A549 (cell line): ENCODE measurements around the gene GNB1L. TPM values are rescaled to one million over a fixed set of nuclear protein-coding genes. Genes with fewer than 3 reads are reported as not detected.

ENCODE experiments used
- ATAC-seq, 2 experiments: fragments of 200-7000 bp in 1 of 2; fragments of >200 bp in 1 of 2; cut with Nextera tagmentation in 1 of 2; cut with Tn5 transposase in 1 of 2; 3 replicates each; pipeline versions ENCODE4 v1.8.0 to v1.9.1; 2018 to 2020; ENCODE audit warnings: mild to moderate bottlenecking in 1 of 2, moderate library complexity in 1 of 2
- CTCF ChIA-PET: fragments of 300-600 bp; sonication (Branson Sonifier 250); formaldehyde crosslinking; extraction: SDS; loops from one replicate; lab custom pipeline; 2021; ENCODE audit warnings: antibody characterized with exemption, inconsistent platforms; lab: Yijun Ruan, JAX
- POLR2A ChIA-PET: fragments of 350-600 bp; formaldehyde crosslinking; extraction: SDS; loops from one replicate; lab custom pipeline; 2021; ENCODE audit warnings: antibody characterized with exemption, inconsistent platforms; lab: Yijun Ruan, JAX
- DNase-seq, 2 experiments: peaks; one replicate each; pipeline versions ENCODE4 v3.0.0 to v3.0.0-alpha.2; 2011 to 2016; ENCODE audit warnings: low read depth in 1 of 2, low spot score in 1 of 2
- FAIRE-seq: peaks from 2 replicates; lab custom pipeline; 2011; peaks lifted over from hg19 to GRCh38; lab: Jason Lieb, UNC
- H3K27ac ChIP-seq, 2 experiments: fragments of >200 bp; sonication (Bioruptor Twin); formaldehyde crosslinking; 3 replicates each; pipeline ENCODE4 v1.5.1; 2016 to 2017
- H3K4me1 ChIP-seq: fragments of >200 bp; sonication (Bioruptor Twin); formaldehyde crosslinking; 3 replicates; pipeline ENCODE4 v1.6.1; 2016
- H3K4me2 ChIP-seq: fragments of >200 bp; sonication (Bioruptor Twin); formaldehyde crosslinking; 3 replicates; pipeline ENCODE4 v1.6.1; 2016
- H3K4me3 ChIP-seq: fragments of >200 bp; sonication (Bioruptor Twin); formaldehyde crosslinking; 3 replicates; pipeline ENCODE4 v1.5.1; 2016
- H3K9me3 ChIP-seq: fragments of >200 bp; sonication (Bioruptor Twin); formaldehyde crosslinking; 3 replicates; pipeline ENCODE4 v1.6.1; 2016
- BCL3 ChIP-seq: fragments of >200 bp; sonication (Bioruptor Twin); formaldehyde crosslinking; IDR thresholded peaks from 3 replicates; pipeline ENCODE4 v1.6.1; 2016
- EHMT2 ChIP-seq: fragments of 200-600 bp; sonication (generic); IDR thresholded peaks from 2 replicates; pipeline ENCODE4 v1.6.1; 2016; ENCODE audit warnings: antibody characterized with exemption, low read depth, mild to moderate bottlenecking, moderate library complexity
- ELK1 ChIP-seq: fragments of 150-350 bp; IDR thresholded peaks from 2 replicates; pipeline ENCODE4 v1.6.1; 2014; ENCODE audit warnings: low read depth, mild to moderate bottlenecking, low read length
- FOSB ChIP-seq: fragments of 250-450 bp; sonication (Bioruptor Pico); IDR thresholded peaks from 2 replicates; pipeline ENCODE4 v1.5.0; 2020; ENCODE audit warnings: mild to moderate bottlenecking, moderate library complexity
- FOSL2 ChIP-seq, 2 experiments: fragments of 450-650 bp in 1 of 2; fragments of >200 bp in 1 of 2; sonication (Bioruptor Twin) in 1 of 2; formaldehyde crosslinking; IDR thresholded peaks; 2 replicates each; pipeline versions ENCODE4 v1.5.0 to v1.6.1; 2016 to 2020; ENCODE audit warnings: mild to moderate bottlenecking in 1 of 2, moderate library complexity in 1 of 2
- FOXS1 ChIP-seq: fragments of 250-450 bp; sonication (Bioruptor Pico); IDR thresholded peaks from 2 replicates; pipeline ENCODE4 v1.5.0; 2020; ENCODE audit warnings: mild to moderate bottlenecking, moderate library complexity
- HDAC2 ChIP-seq: fragments of 200-600 bp; sonication (generic); IDR thresholded peaks from 2 replicates; pipeline ENCODE4 v1.6.1; 2016
- HES2 ChIP-seq: fragments of >200 bp; sonication (Bioruptor Twin); formaldehyde crosslinking; IDR thresholded peaks from 2 replicates; pipeline ENCODE4 v1.6.1; 2016
- HEYL ChIP-seq: fragments of 250-450 bp; sonication (Bioruptor Pico); IDR thresholded peaks from 2 replicates; pipeline ENCODE4 v1.8.0; 2021; ENCODE audit warnings: mild to moderate bottlenecking, moderate library complexity
- JUN ChIP-seq, 2 experiments: fragments of >200 bp; sonication (Bioruptor Twin); formaldehyde crosslinking; IDR thresholded peaks; 2 replicates in 1 of 2; 3 replicates in 1 of 2; pipeline ENCODE4 v1.6.1; 2016 to 2017
- KDM5A ChIP-seq: fragments of 200-600 bp; sonication (generic); IDR thresholded peaks from 2 replicates; pipeline ENCODE4 v1.6.1; 2016; ENCODE audit warnings: antibody characterized with exemption, mild to moderate bottlenecking
- MAX ChIP-seq: IDR thresholded peaks from 2 replicates; pipeline ENCODE4 v1.6.1; 2012
- MAZ ChIP-seq: fragments of 150-350 bp; IDR thresholded peaks from 2 replicates; pipeline ENCODE4 v1.6.1; 2014; ENCODE audit warnings: antibody characterized with exemption, low read depth, low read length, borderline replicate concordance
- MYC ChIP-seq: IDR thresholded peaks from 2 replicates; pipeline ENCODE4 v1.6.1; 2012; ENCODE audit warnings: mild to moderate bottlenecking, inconsistent platforms, low read length, improper control_type of control experiment, borderline replicate concordance
- POLR2A ChIP-seq: IDR thresholded peaks from 2 replicates; pipeline ENCODE4 v1.6.1; 2012; ENCODE audit warnings: mild to moderate bottlenecking, low read length
- POLR2AphosphoS2 ChIP-seq: conservative IDR thresholded peaks from 2 replicates; pipeline ENCODE4 v1.6.1; 2012; ENCODE audit warnings: low read length, improper control_type of control experiment, inconsistent platforms
- RAD21 ChIP-seq, 2 experiments: fragments of >200 bp in 1 of 2; sonication (Bioruptor Twin) in 1 of 2; formaldehyde crosslinking in 1 of 2; IDR thresholded peaks in 1 of 2; conservative IDR thresholded peaks in 1 of 2; 2 replicates in 1 of 2; 3 replicates in 1 of 2; pipeline ENCODE4 v1.6.1; 2012 to 2018; ENCODE audit warnings: inconsistent platforms in 1 of 2
- RARB ChIP-seq: fragments of 250-450 bp; sonication (Bioruptor Pico); IDR thresholded peaks from 2 replicates; pipeline ENCODE4 v1.8.0; 2021; ENCODE audit warnings: mild to moderate bottlenecking, moderate library complexity
- SMC3 ChIP-seq: fragments of >200 bp; sonication (Bioruptor Twin); formaldehyde crosslinking; IDR thresholded peaks from 3 replicates; pipeline ENCODE4 v1.6.1; 2018; ENCODE audit warnings: inconsistent platforms
- SREBF2 ChIP-seq: fragments of 450-650 bp; IDR thresholded peaks from 2 replicates; pipeline ENCODE4 v1.6.1; 2014; ENCODE audit warnings: mild to moderate bottlenecking, moderate library complexity
- TP53 ChIP-seq: fragments of 250-450 bp; sonication (Bioruptor Pico); IDR thresholded peaks from 2 replicates; pipeline ENCODE4 v1.5.0; 2021; ENCODE audit warnings: mild to moderate bottlenecking, moderate library complexity
- ZNF302 ChIP-seq: fragments of 250-450 bp; sonication (Bioruptor Pico); IDR thresholded peaks from 2 replicates; pipeline ENCODE4 v1.9.0; 2021; ENCODE audit warnings: inconsistent platforms, mild to moderate bottlenecking, moderate library complexity
- ZSCAN20 ChIP-seq: fragments of 250-450 bp; sonication (Bioruptor Pico); IDR thresholded peaks from 2 replicates; pipeline ENCODE4 v1.8.0; 2022; ENCODE audit warnings: mild to moderate bottlenecking, moderate library complexity
- WGBS: methylation state at CpG from one replicate; pipeline ENCODE4 v1.1.6; 2017; ENCODE audit errors: missing lambda C conversion rate; 5-methylcytosine and 5-hydroxymethylcytosine counted together
- polyA plus RNA-seq, 4 experiments: library from polyadenylated mRNA; depleted of rRNA in 3 of 4; stranded (reverse); fragments of >200 nt; fragmentation: RNase III in 1 of 4; extraction: RNeasy Plus Mini Kit Qiagen cat#74134 plus additional on column Dnase treatment in 1 of 4; gene quantifications; 2 replicates in 3 of 4; 3 replicates in 1 of 4; pipeline ENCODE4 v1.2.3, GENCODE V29; 2011 to 2017
- TF ChIP-seq, protein P1 (sequence below): fragments of 250-450 bp; sonication (Bioruptor Pico); IDR thresholded peaks from 2 replicates; pipeline ENCODE4 v1.5.0; 2020; ENCODE audit warnings: low read depth, mild to moderate bottlenecking, moderate library complexity

Gene GNB1L
- polyA plus RNA-seq, 2 of the 4 experiments (the other 2 are of a cell fraction): 1.8 to 10.3 TPM

DNA sequence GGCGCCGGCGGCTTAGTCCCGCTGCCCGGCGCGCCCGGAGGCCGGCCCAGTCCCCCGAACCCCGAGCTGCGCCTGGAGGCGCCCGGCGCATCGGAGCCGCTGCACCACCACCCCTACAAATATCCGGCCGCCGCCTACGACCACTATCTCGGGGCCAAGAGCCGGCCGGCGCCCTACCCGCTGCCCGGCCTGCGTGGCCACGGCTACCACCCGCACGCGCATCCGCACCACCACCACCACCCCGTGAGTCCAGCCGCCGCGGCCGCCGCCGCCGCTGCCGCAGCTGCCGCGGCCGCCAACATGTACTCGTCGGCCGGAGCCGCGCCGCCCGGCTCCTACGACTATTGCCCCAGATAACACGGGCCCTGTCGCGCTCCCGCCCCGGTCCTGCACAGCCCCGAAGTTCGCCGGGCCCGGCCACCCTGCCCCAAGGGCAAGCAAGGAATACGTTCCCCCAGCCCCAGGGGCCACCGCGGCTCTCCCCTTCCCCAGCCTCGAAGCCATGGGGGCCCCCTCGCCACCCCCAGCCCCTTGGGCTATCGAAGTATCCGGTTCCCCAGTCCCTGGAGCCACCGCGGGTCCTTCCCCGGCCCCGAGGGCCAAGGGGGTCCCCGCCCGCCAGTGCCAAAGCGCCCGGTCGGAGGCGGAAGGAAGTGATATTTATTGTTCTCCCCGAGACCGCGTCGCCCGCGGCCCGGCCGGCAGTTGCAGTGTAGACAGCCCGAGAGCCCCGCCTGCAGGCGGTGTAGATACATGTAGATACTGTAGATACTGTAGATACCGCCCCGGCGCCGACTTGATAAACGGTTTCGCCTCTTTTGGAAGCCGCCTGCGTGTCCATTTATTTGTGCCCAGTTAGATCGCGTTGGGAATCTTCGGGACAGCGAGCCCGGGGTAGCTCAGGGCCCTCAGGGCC is 87.9 kb downstream of the GNB1L start:
- ATAC-seq: no peak
- Histone ChIP-seq H3K27ac (no peak overlapping the region), H3K9me3 (no peaks in the 10 kb centered on the region), H3K4me3 (no peak overlapping the region), H3K4me1 (no peaks in the 10 kb centered on the region), H3K4me2 (no peak overlapping the region)
- FAIRE-seq: no peak
- TF ChIP-seq RAD21 (conservative IDR thresholded peaks at IDR 0.05 in 1 of 2, IDR thresholded peaks at IDR 0.05 in 1 of 2) (no peak), POLR2AphosphoS2 (no peak), HES2 (no peak), POLR2A (no peak), MAZ (no peak), ELK1 (no peak), KDM5A (no peak), SMC3 (no peak), TP53 (no peak), EHMT2 (no peak), JUN (IDR thresholded peaks at IDR 0.05) (no peak), HDAC2 (no peak)
- ChIA-PET POLR2A (no interaction called here), CTCF (no interaction called here)
- 94% methylated on average over 69 of the region's 103 CpGs for WGBS
- no peak for DNase-seq

DNA sequence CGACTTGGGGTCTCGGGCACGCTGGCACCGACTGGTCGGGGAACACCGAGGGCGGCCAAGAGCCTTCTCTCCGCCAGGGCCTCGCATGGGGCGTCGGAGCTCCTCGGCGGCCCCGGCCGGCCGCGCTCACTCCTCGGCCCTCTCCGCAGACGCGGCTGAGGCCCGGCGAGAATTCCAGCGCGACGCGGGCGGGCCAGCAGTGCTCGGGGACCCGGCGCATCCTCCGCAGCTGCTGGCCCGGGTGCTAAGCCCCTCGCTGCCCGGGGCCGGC is 88.5 kb downstream of the GNB1L start:
- ChIA-PET CTCF (no interaction called here), POLR2A (no interaction called here)
- WGBS: over 99% methylated on average over 22 of the region's 36 CpGs
- Histone ChIP-seq H3K4me3 (no peak overlapping the region), H3K4me1 (no peaks in the 10 kb centered on the region; the same call in 2 of the 3 replicates), H3K9me3 (no peaks in the 10 kb centered on the region), H3K27ac (no peak overlapping the region), H3K4me2 (no peak overlapping the region)
- ATAC-seq (no peak), DNase-seq (no peak), FAIRE-seq (no peak)
- TF ChIP-seq ZSCAN20 (CRISPR knock-in tag): no peak
- TF ChIP-seq SREBF2: no peak
- no peak for TF ChIP-seq TP53
- TF ChIP-seq FOXS1 (CRISPR knock-in tag): no peak
- no peak for TF ChIP-seq EHMT2
- TF ChIP-seq MYC: no peak
- TF ChIP-seq RARB: no peak
- TF ChIP-seq, protein P1, sequence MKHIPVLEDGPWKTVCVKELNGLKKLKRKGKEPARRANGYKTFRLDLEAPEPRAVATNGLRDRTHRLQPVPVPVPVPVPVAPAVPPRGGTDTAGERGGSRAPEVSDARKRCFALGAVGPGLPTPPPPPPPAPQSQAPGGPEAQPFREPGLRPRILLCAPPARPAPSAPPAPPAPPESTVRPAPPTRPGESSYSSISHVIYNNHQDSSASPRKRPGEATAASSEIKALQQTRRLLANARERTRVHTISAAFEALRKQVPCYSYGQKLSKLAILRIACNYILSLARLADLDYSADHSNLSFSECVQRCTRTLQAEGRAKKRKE (CRISPR knock-in tag): no peak
- no peak for TF ChIP-seq ELK1
- TF ChIP-seq MAX: no peak
- TF ChIP-seq FOSB (CRISPR knock-in tag): no peak
- TF ChIP-seq FOSL2 (IDR thresholded peaks at IDR 0.05): no peak
- no peak for TF ChIP-seq FOSL2 (CRISPR knock-in tag; IDR thresholded peaks at IDR 0.05)
- TF ChIP-seq ZNF302 (CRISPR knock-in tag): no peak
- TF ChIP-seq HEYL (CRISPR knock-in tag): no peak
- no peak for TF ChIP-seq BCL3
